Endothelial cell of umbilical vein (primary cell): ENCODE data around the gene ESPNL. TPM values are rescaled to one million over a fixed set of nuclear protein-coding genes. Genes with fewer than 3 reads are reported as not detected.

Experiments used
- BruUV-seq: library from RNA; stranded (reverse); fragments of 400-500 nt; replicated peaks from 2 replicates; lab custom pipeline; 2021; lab: Mats Ljungman, UMichigan
- CTCF ChIA-PET: fragments of 300-600, 350-600 bp; sonication (Branson Sonifier 250); formaldehyde crosslinking; loops from one replicate; lab custom pipeline; 2021; ENCODE audit warnings: antibody characterized with exemption, inconsistent platforms; lab: Charles Lee
- POLR2A ChIA-PET: fragments of 300-600, 350-600 bp; sonication (Branson Sonifier 250); formaldehyde crosslinking; loops from one replicate; lab custom pipeline; 2021; ENCODE audit warnings: antibody characterized with exemption, inconsistent platforms; lab: Charles Lee
- DNase-seq: peaks from one replicate; pipeline ENCODE4 v3.0.0-alpha.2; 2011; ENCODE audit warnings: low read depth, low spot score
- FAIRE-seq: peaks from 2 replicates; lab custom pipeline; 2011; peaks lifted over from hg19 to GRCh38; lab: Jason Lieb, UNC
- H2AFZ ChIP-seq: 2 replicates; pipeline ENCODE4 v1.6.0; 2012; ENCODE audit warnings: low read depth, low read length, control low read depth, inconsistent platforms
- H3K27ac ChIP-seq: 2 replicates; pipeline ENCODE4 v1.5.1; 2011; ENCODE audit warnings: low read depth, mild to moderate bottlenecking, control low read depth, low read length, moderate library complexity; ENCODE audit not compliant: insufficient read depth
- H3K27me3 ChIP-seq, 2 experiments: 2 replicates each; pipeline versions ENCODE4 v1.6.0 to v1.6.1; 2011; ENCODE audit warnings: low read length in 2 of 2, mixed read lengths in 1 of 2; ENCODE audit not compliant: control insufficient read depth in 2 of 2, insufficient read depth in 2 of 2
- H3K36me3 ChIP-seq, 2 experiments: 2 replicates in 1 of 2; 3 replicates in 1 of 2; pipeline ENCODE4 v1.5.1; 2011; ENCODE audit warnings: low read length in 2 of 2, mild to moderate bottlenecking in 1 of 2, moderate library complexity in 1 of 2; ENCODE audit not compliant: control insufficient read depth in 2 of 2, insufficient read depth in 2 of 2; ENCODE audit errors: extremely low read depth in 1 of 2
- H3K4me1 ChIP-seq: 3 replicates; pipeline ENCODE4 v1.5.1; 2011; ENCODE audit warnings: mild to moderate bottlenecking, low read length; ENCODE audit not compliant: control insufficient read depth, insufficient read depth; ENCODE audit errors: extremely low read depth
- H3K4me2 ChIP-seq: 2 replicates; pipeline ENCODE4 v1.6.1; 2011; ENCODE audit warnings: low read length, control low read depth, mixed read lengths; ENCODE audit not compliant: insufficient read depth
- H3K4me3 ChIP-seq, 3 experiments: fragments of 200-600 bp in 1 of 3; sonication (generic), shearing (Covaris generic) in 1 of 3; replicated peaks in 1 of 3; 2 replicates each; pipeline ENCODE4 v1.5.1; 2011 to 2016; ENCODE audit warnings: control low read depth in 3 of 3, low read length in 3 of 3, mild to moderate bottlenecking in 2 of 3, inconsistent platforms in 1 of 3, low read depth in 1 of 3, moderate library complexity in 1 of 3; ENCODE audit not compliant: insufficient read depth in 1 of 3
- H3K79me2 ChIP-seq: 2 replicates; pipeline ENCODE4 v1.6.0; 2012; ENCODE audit warnings: low read length, inconsistent platforms; ENCODE audit not compliant: control insufficient read depth, insufficient read depth
- H3K9ac ChIP-seq: replicated peaks from 2 replicates; pipeline ENCODE3; 2011; ENCODE audit warnings: low read length, control low read depth; ENCODE audit not compliant: insufficient read depth; ENCODE audit errors: extremely low read depth
- H3K9me1 ChIP-seq: replicated peaks from 3 replicates; pipeline ENCODE4 v1.6.0; 2011; ENCODE audit warnings: mild to moderate bottlenecking, low read length; ENCODE audit not compliant: control insufficient read depth, insufficient read depth; ENCODE audit errors: extremely low read depth
- H3K9me3 ChIP-seq: replicated peaks from 2 replicates; pipeline ENCODE4 v1.5.1; 2012; ENCODE audit warnings: low read length, inconsistent platforms; ENCODE audit not compliant: control insufficient read depth, insufficient read depth
- H4K20me1 ChIP-seq: replicated peaks from 2 replicates; pipeline ENCODE3; 2011; ENCODE audit warnings: mild to moderate bottlenecking, low read length; ENCODE audit not compliant: control insufficient read depth, insufficient read depth; ENCODE audit errors: extremely low read depth
- EZH2 ChIP-seq: IDR thresholded peaks from 2 replicates; pipeline ENCODE4 v1.6.1; 2012; ENCODE audit warnings: borderline replicate concordance, low read depth, mild to moderate bottlenecking, moderate library complexity, low read length, inconsistent platforms; ENCODE audit not compliant: severe bottlenecking
- FOS ChIP-seq: IDR thresholded peaks from 2 replicates; pipeline ENCODE4 v1.6.1; 2011; ENCODE audit warnings: mild to moderate bottlenecking, low read length, moderate library complexity, borderline replicate concordance; ENCODE audit not compliant: insufficient read depth
- GATA2 ChIP-seq: IDR thresholded peaks from 2 replicates; pipeline ENCODE4 v1.7.0; 2011; ENCODE audit warnings: low read depth, mild to moderate bottlenecking, moderate library complexity, mixed read lengths, low read length; ENCODE audit not compliant: insufficient read length, insufficient read depth
- JUN ChIP-seq: IDR thresholded peaks from 2 replicates; pipeline ENCODE4 v1.6.1; 2011; ENCODE audit warnings: borderline replicate concordance, low read depth; ENCODE audit not compliant: insufficient read length, insufficient read depth
- MYC ChIP-seq: IDR thresholded peaks from one replicate; pipeline ENCODE4 v1.6.1; 2011; ENCODE audit warnings: mild to moderate bottlenecking, low read depth, low read length
- POLR2A ChIP-seq: IDR thresholded peaks from 2 replicates; pipeline ENCODE4 v1.6.1; 2012; ENCODE audit warnings: low read depth, mild to moderate bottlenecking, control low read depth, low read length
- POLR2AphosphoS5 ChIP-seq: IDR thresholded peaks from 2 replicates; pipeline ENCODE4 v1.6.1; 2012; ENCODE audit warnings: low read depth, mild to moderate bottlenecking, control low read depth, low read length, moderate library complexity; ENCODE audit not compliant: insufficient read depth
- dilution Hi-C: fragments of 300-500 bp; cut with MboI; formaldehyde crosslinking; loops from one replicate; pipeline ENCODE4 v1.15.0; 2019; ENCODE audit warnings: low sequenced_read_pairs; ENCODE audit not compliant: extremely low pct_ligation_motif_present
- intact Hi-C: fragments of 100-400 bp; cut with micrococcal nuclease; formaldehyde crosslinking; loops from one replicate; pipeline ENCODE4 v1.10.0; 2022
- polyA plus RNA-seq, 4 experiments: library from polyadenylated mRNA; depleted of rRNA in 3 of 4; stranded (reverse) in 3 of 4; unstranded in 1 of 4; fragments of >200 nt; gene quantifications; 2 replicates each; pipeline versions ENCODE4 v1.2.1 to v1.2.3, GENCODE V29; 2011 to 2012; ENCODE audit warnings: missing spikeins in 1 of 4
- total RNA-seq: library from RNA; stranded (reverse); gene quantifications from 2 replicates; pipeline ENCODE4 v1.2.3, GENCODE V29; 2021
- TF ChIP-seq, protein P1 (sequence below): IDR thresholded peaks from 2 replicates; pipeline ENCODE4 v1.6.1; 2011; ENCODE audit not compliant: insufficient read depth, insufficient read length
- TF ChIP-seq, protein P2 (sequence below), 2 donors: IDR thresholded peaks; 1 replicate in 1 of 2; 2 replicates in 1 of 2; pipeline ENCODE4 v1.5.1; 2011; ENCODE audit warnings: low read length in 2 of 2, mild to moderate bottlenecking in 2 of 2, moderate library complexity in 2 of 2, control low read depth in 1 of 2, inconsistent platforms in 1 of 2, low read depth in 1 of 2; ENCODE audit not compliant: insufficient read depth in 1 of 2; ENCODE audit errors: extremely low read depth in 1 of 2

The ESPNL gene
- total and polyA plus RNA-seq, 2 donors (not counting 3 experiments of a cell fraction or from before 2014, with no cell fraction given) = not detected

DNA sequence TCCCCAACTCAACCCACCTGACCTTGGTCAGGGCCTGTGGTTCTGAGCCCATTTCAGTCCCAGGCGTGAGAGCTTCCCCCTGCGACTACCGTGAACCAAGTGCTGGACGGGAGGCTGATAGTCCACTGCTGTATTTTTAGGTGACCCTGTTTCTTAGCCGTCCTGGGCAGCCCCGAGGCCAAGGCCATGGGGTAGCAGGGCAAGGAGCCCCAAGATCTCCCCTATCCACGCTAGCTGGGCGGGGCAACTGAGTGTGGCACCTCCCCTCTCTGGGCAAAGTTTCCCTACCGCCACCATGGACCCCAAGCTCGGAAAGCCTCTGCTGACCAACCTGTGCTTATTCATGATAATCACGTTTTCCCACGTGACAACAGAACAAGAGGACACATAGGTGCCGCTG is 37.7 kb downstream of the ESPNL start:
- H3K27ac ChIP-seq = no peak overlapping the region
- H2AFZ ChIP-seq = no peak overlapping the region
- FAIRE-seq = no peak
- TF ChIP-seq JUN = no peak
- no peak for TF ChIP-seq GATA2
- TF ChIP-seq MYC = no peak
- TF ChIP-seq, protein P1, sequence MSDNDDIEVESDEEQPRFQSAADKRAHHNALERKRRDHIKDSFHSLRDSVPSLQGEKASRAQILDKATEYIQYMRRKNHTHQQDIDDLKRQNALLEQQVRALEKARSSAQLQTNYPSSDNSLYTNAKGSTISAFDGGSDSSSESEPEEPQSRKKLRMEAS = no peak
- TF ChIP-seq FOS = no peak
- no peak for TF ChIP-seq POLR2A
- TF ChIP-seq EZH2 = no peak
- TF ChIP-seq POLR2AphosphoS5 = no peak
- TF ChIP-seq, protein P2, sequence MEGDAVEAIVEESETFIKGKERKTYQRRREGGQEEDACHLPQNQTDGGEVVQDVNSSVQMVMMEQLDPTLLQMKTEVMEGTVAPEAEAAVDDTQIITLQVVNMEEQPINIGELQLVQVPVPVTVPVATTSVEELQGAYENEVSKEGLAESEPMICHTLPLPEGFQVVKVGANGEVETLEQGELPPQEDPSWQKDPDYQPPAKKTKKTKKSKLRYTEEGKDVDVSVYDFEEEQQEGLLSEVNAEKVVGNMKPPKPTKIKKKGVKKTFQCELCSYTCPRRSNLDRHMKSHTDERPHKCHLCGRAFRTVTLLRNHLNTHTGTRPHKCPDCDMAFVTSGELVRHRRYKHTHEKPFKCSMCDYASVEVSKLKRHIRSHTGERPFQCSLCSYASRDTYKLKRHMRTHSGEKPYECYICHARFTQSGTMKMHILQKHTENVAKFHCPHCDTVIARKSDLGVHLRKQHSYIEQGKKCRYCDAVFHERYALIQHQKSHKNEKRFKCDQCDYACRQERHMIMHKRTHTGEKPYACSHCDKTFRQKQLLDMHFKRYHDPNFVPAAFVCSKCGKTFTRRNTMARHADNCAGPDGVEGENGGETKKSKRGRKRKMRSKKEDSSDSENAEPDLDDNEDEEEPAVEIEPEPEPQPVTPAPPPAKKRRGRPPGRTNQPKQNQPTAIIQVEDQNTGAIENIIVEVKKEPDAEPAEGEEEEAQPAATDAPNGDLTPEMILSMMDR (IDR thresholded peaks at IDR 0.05; ENCODE audit: extremely low read depth in 1 of 2, insufficient read depth in 1 of 2, low read depth in 1 of 2, low read length in 2 of 2) = no peak
- BruUV-seq = no TSS peak
- dilution Hi-C loops (no loop called here), intact Hi-C loops (no loop called here)
- no peaks in the 10 kb centered on the region for H4K20me1 ChIP-seq
- H3K4me2 ChIP-seq = no peak overlapping the region
- H3K4me3 ChIP-seq = no peak overlapping the region
- no peaks in the 10 kb centered on the region for H3K4me1 ChIP-seq
- CTCF ChIA-PET = interaction anchor here (0.6 kb wide), 1 partner anchor 21 kb away, joined by 3 read pairs; the partner anchor contains the start of gene ERFE
- no peak overlapping the region for H3K9ac ChIP-seq
- H3K36me3 ChIP-seq = no peaks in the 10 kb centered on the region
- POLR2A ChIA-PET = interaction anchor here (0.6 kb wide), 1 partner anchor 11 kb away, joined by 7 read pairs; no protein-coding TSS in a partner anchor
- no peak for DNase-seq
- no peaks in the 10 kb centered on the region for H3K79me2 ChIP-seq
- H3K27me3 ChIP-seq = no peaks in the 10 kb centered on the region
- no peaks in the 10 kb centered on the region for H3K9me1 ChIP-seq
- no peaks in the 10 kb centered on the region for H3K9me3 ChIP-seq
